Dendritic cell treated with granulocyte-macrophage colony-stimulating factor and Interleukin-4, amounts not matched to agents 40 ng/mL and 50 ng/mL, for 4 days (primary cell): Measurements from ENCODE around the gene EEFSEC.

Experiments used
- H3K27ac Mint-ChIP-seq: one replicate; pipeline ENCODE4 v1.8.0; 2022; ENCODE audit warnings: mild to moderate bottlenecking, mixed read lengths
- H3K27me3 Mint-ChIP-seq: one replicate; pipeline ENCODE4 v1.8.0; 2022; ENCODE audit warnings: mild to moderate bottlenecking, mixed read lengths
- H3K36me3 Mint-ChIP-seq: one replicate; pipeline ENCODE4 v1.8.0; 2022; ENCODE audit warnings: low read depth, mixed read lengths
- H3K4me1 Mint-ChIP-seq: one replicate; pipeline ENCODE4 v1.8.0; 2022; ENCODE audit warnings: low read depth, mixed read lengths
- H3K4me3 Mint-ChIP-seq: one replicate; pipeline ENCODE4 v1.8.0; 2022; ENCODE audit warnings: mild to moderate bottlenecking, moderate library complexity, mixed read lengths
- H3K9me3 Mint-ChIP-seq: one replicate; pipeline ENCODE4 v1.8.0; 2022; ENCODE audit warnings: mixed read lengths
- intact Hi-C: fragments of 100-400 bp; cut with micrococcal nuclease; formaldehyde crosslinking; loops from one replicate; pipeline ENCODE4 v1.15.0; 2022

EEFSEC gene

DNA sequence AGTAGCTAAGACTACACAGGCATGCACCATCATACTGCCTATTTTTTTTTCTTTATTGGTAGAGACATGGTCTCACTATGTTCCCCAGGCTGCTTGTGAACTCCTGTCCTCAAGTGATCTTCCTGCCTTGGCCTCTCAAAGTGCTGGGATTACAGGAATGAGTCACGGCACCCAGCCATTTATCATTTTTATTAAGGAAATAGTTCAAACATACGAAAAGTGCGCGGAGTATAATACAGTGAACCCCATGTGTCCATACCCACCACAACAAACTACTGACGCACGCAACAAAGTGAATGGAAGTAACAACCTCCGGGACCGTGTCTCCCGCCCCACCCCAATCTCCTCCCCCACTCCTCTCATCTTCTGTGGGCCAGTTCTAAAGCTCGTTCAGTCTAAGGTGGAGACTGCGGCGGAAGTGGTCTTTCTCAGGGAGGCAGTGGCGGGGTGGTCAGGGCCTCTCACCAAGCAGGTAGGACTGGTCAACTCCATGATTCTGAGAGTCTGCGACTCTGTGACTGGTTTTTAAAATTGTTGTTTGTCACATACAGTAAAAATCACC, 271.3 kb downstream of the EEFSEC start:
- H3K27ac Mint-ChIP-seq = no peak overlapping the region
- peaks cover 16% of the 10 kb centered on the region for H3K27me3 Mint-ChIP-seq
- intact Hi-C loops = no loop called here
- H3K4me3 Mint-ChIP-seq = no peak overlapping the region
- no peaks in the 10 kb centered on the region for H3K36me3 Mint-ChIP-seq
- H3K4me1 Mint-ChIP-seq = no peaks in the 10 kb centered on the region
- no peaks in the 10 kb centered on the region for H3K9me3 Mint-ChIP-seq

DNA sequence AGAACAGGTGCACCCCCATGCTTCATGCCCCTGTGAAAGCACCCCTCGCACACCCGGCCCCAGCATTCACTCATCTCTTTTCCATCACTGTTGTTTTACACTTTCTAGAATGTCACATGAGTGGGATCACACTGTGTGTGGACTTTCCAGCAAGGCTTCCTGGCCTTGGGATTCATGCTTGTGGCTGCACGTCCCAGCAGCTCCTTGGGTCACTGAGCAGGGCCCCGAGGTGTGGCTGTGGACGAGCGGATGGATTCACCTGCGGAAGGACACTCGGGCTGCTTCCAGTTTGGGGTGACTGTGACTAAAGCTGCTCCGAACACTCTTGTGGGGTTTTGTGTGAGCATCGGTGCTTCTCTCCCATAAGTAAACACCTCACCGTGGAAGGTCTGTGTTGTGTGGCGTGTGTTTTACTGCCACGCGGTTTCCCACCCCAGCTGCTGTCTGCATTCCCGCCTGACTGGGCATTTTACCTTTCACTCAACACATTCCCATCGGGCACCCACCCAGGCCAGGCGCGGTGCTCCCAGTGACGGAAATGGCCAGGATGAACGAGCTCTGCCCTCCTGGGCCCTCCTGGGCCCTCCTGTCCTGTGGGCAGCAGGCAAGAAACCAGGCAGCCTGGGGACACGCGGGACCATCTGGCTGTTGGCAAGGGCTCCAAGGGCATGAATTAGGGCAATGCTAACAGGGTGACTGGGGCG, 272.0 kb downstream of the EEFSEC start:
- H3K27me3 Mint-ChIP-seq = peaks cover 22% of the 10 kb centered on the region
- no peaks in the 10 kb centered on the region for H3K36me3 Mint-ChIP-seq
- H3K27ac Mint-ChIP-seq = no peak overlapping the region
- H3K4me3 Mint-ChIP-seq = no peak overlapping the region
- intact Hi-C loops = no loop called here
- H3K4me1 Mint-ChIP-seq = no peaks in the 10 kb centered on the region
- no peaks in the 10 kb centered on the region for H3K9me3 Mint-ChIP-seq

DNA sequence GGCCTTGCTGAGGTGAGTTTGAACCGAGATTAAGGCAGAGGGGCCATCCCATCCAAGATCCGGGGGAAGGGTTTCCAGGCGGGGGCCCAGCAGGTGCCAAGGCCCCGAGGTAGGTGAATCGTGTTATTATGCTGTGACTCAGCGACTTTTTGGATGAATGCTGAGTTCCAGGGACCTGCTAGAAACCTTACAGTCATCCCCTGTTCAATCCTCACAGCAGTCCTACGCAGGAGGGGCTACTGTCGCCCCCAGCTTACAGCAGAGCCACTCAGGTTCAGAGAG, 272.5 kb downstream of the EEFSEC start:
- H3K4me1 Mint-ChIP-seq = no peaks in the 10 kb centered on the region
- intact Hi-C loops = loop anchor here (1.0 to 2.0 kb wide), 3 partner anchors 71 to 183 kb away; no protein-coding TSS in a partner anchor
- H3K9me3 Mint-ChIP-seq = no peaks in the 10 kb centered on the region
- H3K36me3 Mint-ChIP-seq = no peaks in the 10 kb centered on the region
- H3K27ac Mint-ChIP-seq = no peak overlapping the region
- no peak overlapping the region for H3K4me3 Mint-ChIP-seq
- H3K27me3 Mint-ChIP-seq = peaks cover 27% of the 10 kb centered on the region

DNA sequence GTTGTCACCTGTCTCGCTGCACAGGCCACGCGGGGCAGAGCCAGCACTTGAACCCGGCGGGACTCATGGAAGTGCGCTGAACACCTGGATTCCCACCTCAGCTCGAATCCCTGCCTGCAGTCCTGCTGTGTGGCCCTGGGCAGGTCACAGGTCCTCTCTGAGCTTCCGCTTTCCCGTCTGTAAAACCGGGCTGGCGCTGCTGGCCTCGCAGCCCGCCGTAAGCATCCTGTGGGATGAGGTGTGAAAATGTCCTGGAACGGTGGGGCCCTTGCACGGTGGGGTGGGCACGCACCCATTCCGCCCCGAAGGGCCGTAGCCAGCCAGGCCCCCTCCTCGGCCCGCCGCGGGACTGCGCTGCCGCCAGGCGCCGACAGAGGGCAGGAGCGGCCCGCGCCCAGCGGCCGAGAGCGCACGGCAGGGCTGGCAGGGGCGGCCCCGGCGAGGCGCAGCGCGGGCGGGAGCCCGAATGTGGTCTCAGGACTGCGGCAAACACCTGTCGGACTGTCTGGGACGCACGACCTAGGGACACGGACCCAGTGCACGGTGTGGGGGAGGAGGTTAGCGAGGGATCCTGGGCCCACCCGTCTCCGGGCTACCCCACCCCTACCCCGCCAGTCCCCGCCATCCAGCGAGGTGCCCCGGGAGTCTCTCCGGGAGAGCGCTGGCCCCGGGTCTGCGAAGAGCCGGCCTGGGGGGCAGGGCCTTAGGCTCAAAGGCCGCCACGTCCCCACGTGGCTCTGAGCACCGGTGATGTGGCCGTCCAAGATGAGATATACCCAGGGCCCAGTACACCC, 273.0 kb downstream of the EEFSEC start:
- H3K27me3 Mint-ChIP-seq = peaks cover 32% of the 10 kb centered on the region
- H3K4me3 Mint-ChIP-seq = peak overlapping the region; percentile 43
- intact Hi-C loops = loop anchor here (1.0 to 2.0 kb wide), 3 partner anchors 70 to 182 kb away; no protein-coding TSS in a partner anchor
- H3K27ac Mint-ChIP-seq = no peak overlapping the region
- no peaks in the 10 kb centered on the region for H3K9me3 Mint-ChIP-seq
- no peaks in the 10 kb centered on the region for H3K4me1 Mint-ChIP-seq
- no peaks in the 10 kb centered on the region for H3K36me3 Mint-ChIP-seq

DNA sequence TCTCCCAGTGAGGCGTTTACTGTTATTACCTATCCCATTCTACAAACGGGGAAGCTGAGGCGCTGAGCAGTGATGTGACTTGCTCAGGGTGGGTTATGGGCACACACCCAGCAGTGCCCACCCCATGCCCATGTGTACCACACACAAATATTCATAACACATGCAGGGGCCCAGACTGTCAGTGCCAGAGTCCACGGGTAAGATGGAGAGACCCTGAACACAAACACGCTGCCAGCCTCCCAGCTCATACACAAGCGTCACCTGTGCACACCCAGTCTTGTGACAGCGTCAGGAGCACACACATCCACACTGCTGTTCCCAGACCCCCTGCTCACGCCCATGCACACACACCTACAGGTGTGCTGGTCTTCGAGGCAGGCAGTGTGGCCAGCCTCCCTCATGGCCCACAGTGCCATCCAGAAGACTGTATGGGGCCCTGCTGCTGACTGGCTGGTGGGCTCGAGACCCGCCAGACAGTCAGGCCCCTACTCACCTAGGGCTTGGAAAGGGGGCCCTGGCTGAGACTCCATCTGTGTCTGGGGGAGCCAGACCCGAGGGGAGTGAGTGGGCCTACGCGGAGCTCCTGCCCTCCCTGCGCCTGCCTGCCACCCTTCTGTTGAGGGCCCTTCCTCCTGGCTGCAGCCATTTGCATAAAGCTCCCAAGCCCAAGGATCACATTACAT, 274.0 kb downstream of the EEFSEC start:
- intact Hi-C loops = loop anchor here (2.0 kb wide), 2 partner anchors 69 to 181 kb away; no protein-coding TSS in a partner anchor
- Mint-ChIP-seq H3K27ac (no peak overlapping the region), H3K9me3 (no peaks in the 10 kb centered on the region), H3K4me1 (peaks cover 5% of the 10 kb centered on the region), H3K4me3 (no peak overlapping the region), H3K27me3 (peaks cover 42% of the 10 kb centered on the region), H3K36me3 (no peaks in the 10 kb centered on the region)

DNA sequence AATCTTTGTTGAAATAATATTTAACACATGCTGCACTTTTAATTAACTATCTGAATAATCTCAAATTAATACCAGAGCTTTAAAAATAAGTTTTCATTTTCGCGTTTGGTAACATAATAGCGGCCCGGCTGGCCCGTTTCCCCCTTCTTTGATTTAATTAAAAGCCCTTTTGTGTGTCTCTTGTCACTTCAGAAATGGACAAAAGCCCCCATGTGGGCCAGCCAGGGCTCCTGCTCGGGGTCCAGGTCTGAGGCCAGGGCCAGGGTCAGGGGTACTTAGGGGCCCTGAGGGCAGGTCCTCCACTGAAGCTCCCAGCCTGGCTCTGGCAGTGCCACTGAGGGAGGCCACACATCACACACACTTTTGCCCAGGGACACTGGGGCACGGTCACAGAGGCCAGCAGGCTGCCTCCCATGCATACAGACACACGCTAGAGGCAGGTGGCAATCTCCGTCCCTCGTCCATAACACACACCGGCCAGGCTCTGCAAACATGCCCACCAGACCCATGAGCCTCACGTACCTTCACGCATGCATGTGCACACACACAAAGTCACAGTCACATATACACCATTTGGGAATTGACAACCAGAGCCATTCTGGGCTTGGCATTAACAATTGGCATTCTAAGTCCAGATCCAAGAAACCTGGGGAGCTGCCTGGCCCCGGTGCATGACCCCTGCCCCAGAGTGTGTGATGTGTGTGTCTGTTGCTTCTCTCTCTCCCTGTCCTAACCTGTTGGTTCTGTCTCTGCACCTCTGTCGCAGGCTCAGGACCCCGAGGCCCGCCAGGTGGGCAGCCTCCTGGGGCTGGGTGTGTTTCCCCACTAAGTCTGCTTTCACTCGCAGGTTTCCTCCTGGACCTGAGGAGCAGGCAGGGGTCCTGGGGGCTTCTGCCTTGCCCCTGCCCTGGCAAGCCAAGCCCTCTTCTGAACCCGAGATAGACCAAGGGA, 274.9 kb downstream of the EEFSEC start:
- peaks cover 9% of the 10 kb centered on the region for H3K4me1 Mint-ChIP-seq
- intact Hi-C loops = loop anchor here (2.0 kb wide), 2 partner anchors 69 to 181 kb away; no protein-coding TSS in a partner anchor
- H3K27ac Mint-ChIP-seq = no peak overlapping the region
- peaks cover 47% of the 10 kb centered on the region for H3K27me3 Mint-ChIP-seq
- H3K4me3 Mint-ChIP-seq = no peak overlapping the region
- no peaks in the 10 kb centered on the region for H3K9me3 Mint-ChIP-seq
- no peaks in the 10 kb centered on the region for H3K36me3 Mint-ChIP-seq

DNA sequence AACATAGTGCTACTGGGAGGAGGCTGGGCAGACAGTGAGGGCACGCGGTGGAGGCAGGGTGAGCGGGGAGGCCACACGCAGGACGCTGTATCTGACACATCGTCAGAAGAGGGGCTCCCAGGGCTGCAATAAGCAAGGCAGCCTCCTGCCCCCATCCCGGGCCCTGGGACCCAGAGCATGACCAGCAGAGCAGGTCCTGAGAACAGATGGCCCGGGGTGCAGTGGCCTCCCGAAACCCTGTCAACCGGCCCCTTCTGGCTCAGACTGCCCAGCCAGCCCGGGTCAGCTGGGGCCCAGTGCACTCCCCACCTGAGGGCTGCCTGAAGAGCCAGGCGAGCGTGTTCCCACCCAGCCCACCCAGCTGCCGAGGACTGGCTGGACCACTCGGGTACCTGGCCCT, 276.0 kb downstream of the EEFSEC start:
- no peaks in the 10 kb centered on the region for H3K9me3 Mint-ChIP-seq
- H3K27me3 Mint-ChIP-seq = peaks cover 57% of the 10 kb centered on the region

DNA sequence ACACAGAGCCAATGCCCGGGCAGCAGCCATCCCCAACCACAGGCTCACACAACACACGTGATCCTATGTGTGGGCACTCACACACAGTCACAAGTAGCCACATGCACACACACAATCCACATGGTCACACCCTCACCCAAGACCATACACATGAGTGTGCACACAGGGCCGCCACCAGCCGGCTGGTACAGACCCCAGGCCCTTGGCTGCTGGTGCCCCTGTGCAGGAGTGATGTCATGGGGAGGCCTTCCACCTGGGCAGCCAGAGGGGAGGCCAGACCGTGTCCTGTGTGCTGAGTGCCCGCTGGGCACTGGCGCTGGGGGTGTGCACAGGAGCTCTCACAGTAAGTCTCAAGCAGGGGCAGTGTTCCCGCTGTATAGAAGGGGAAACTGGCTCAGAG, 276.5 kb downstream of the EEFSEC start:
- intact Hi-C loops = no loop called here

More for the DNA sequence above, 276.0 kb downstream of the EEFSEC start:
- no peak overlapping the region for H3K4me3 Mint-ChIP-seq
- no peaks in the 10 kb centered on the region for H3K36me3 Mint-ChIP-seq
- H3K27ac Mint-ChIP-seq = no peak overlapping the region
- intact Hi-C loops = no loop called here
- peaks cover 9% of the 10 kb centered on the region for H3K4me1 Mint-ChIP-seq

DNA sequence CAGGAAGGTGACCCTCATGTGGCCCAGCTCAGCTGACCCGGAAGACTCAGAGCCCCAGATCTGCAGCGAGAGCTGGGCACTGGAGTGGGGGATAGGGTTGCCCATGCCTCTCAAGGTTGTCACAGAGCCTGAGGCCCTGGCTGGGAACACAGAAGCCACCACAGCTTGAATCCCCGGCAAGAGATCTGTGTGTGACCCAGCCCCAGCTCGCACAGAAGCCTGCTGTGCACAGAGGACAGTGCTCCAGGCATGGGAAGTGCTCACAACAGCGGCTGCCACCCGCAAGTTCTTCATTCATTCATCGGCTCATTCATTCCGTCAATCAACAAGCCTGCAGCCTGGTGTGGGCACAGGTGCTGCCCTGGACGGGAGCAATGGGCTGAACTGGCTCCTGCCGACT, 277.0 kb downstream of the EEFSEC start:
- intact Hi-C loops = no loop called here
- Mint-ChIP-seq H3K4me3 (no peak overlapping the region), H3K27me3 (peaks cover 62% of the 10 kb centered on the region)

More for the DNA sequence above, 276.5 kb downstream of the EEFSEC start:
- Mint-ChIP-seq H3K27me3 (peaks cover 57% of the 10 kb centered on the region), H3K9me3 (no peaks in the 10 kb centered on the region), H3K36me3 (no peaks in the 10 kb centered on the region), H3K4me1 (peaks cover 9% of the 10 kb centered on the region), H3K4me3 (no peak overlapping the region), H3K27ac (no peak overlapping the region)

DNA sequence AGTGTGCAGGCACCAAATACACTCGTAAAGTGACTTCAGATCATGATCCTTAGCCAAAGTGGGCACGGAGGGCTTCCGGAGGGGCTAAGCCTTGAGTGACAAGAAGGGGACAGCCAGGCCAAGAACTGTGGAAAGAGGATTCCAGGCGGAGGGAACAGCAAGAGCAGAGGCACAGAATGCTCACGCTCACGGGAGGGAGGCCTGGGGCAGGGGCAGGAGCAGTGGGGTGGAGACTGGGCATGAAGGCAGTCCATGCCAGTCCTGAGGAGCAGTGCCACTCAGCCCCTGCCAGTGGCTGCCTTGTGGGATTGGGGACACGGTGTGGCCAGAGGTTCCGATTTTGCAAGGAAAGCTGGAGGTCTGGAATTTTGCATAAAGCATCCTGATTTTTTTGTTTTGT, 277.4 kb downstream of the EEFSEC start:
- Mint-ChIP-seq H3K4me3 (no peak overlapping the region), H3K9me3 (no peaks in the 10 kb centered on the region), H3K36me3 (no peaks in the 10 kb centered on the region), H3K4me1 (peaks cover 9% of the 10 kb centered on the region), H3K27me3 (peaks cover 65% of the 10 kb centered on the region), H3K27ac (no peak overlapping the region)
- intact Hi-C loops = no loop called here

More for the DNA sequence above, 277.0 kb downstream of the EEFSEC start:
- H3K36me3 Mint-ChIP-seq = no peaks in the 10 kb centered on the region
- H3K9me3 Mint-ChIP-seq = no peaks in the 10 kb centered on the region
- peaks cover 9% of the 10 kb centered on the region for H3K4me1 Mint-ChIP-seq
- no peak overlapping the region for H3K27ac Mint-ChIP-seq

DNA sequence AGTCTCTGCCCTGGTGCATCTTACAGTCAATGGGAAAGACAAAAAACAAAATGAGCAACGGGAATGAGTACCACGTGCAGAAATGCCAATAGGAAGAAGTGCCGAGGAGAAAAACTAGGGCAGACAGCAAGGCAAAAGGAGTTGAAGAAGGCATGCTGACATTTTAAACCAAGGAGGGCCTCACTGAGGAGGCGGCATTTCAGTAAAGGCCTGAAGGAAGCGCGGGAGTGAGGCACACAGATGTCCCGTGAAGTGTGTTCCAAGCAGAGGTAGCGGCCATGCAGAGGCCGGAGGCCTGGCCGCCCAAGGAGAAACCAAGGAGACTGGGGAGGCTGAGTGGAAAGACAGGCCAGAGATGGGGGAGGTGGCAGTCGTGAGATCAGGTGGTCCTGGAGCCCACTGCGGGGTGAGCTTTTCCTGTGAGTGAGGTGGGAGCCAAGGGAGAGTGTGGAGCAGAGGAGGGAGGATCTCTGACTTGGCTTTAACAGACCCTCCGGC, 278.6 kb downstream of the EEFSEC start:
- Mint-ChIP-seq H3K27ac (no peak overlapping the region), H3K4me3 (no peak overlapping the region), H3K36me3 (no peaks in the 10 kb centered on the region), H3K27me3 (peaks cover 75% of the 10 kb centered on the region), H3K4me1 (peaks cover 9% of the 10 kb centered on the region), H3K9me3 (no peaks in the 10 kb centered on the region)
- intact Hi-C loops = no loop called here

DNA sequence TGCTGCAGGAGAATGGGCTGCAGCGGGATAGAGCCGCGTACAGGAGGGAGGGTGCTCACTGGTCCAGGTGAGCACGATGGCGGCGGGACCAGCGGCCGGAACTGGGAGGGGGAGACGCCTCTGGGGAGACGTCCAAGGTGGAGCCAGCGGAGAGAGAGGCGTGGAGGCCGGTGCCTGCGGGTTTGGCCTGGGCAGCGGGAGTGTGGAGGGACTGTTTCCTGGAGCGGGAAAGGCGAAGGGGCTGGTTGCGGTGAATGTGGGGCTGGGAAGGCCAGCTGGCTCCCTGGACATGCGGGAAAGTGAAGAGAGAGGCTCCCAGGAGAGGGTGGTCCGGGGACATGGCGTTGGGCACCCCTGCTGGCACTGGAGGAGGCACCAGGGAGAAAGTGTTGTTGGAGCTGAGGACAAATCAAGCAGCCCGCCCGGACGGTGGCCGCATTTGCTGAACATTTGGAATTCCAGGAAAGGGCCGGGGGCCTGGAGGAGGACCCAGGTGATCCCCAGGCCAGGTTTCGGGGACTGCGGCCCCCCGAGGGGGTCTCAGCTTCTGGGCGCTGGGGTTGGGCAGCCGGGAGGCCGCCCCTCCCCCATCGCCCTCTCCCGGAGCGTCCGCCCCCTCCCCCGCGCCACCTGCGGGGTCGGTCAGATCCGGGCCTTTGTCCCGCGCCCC, 279.2 kb downstream of the EEFSEC start:
- Mint-ChIP-seq H3K4me1 (peaks cover 9% of the 10 kb centered on the region), H3K4me3 (no peak overlapping the region), H3K27me3 (peaks cover 71% of the 10 kb centered on the region), H3K36me3 (no peaks in the 10 kb centered on the region), H3K9me3 (no peaks in the 10 kb centered on the region), H3K27ac (no peak overlapping the region)
- intact Hi-C loops = no loop called here
